HepG2 (cell line): ENCODE results near the gene PCBP4. TPM values are rescaled to one million over a fixed set of nuclear protein-coding genes. Genes with fewer than 3 reads are reported as not detected.
A peak's percentile ranks its signal among the peaks of the same experiment; 100 is the strongest.

ENCODE experiments used
- CEBPG ChIP-seq: IDR thresholded peaks from 2 replicates; pipeline ENCODE4 v1.6.1; 2016
- DNMT3B ChIP-seq: conservative IDR thresholded peaks from 2 replicates; pipeline ENCODE4 v1.6.1; 2016; ENCODE audit warnings: missing biosample characterization, control low read depth
- IKZF5 ChIP-seq: IDR thresholded peaks from 2 replicates; pipeline ENCODE4 v1.6.1; 2018; ENCODE audit warnings: missing genetic modification reagents, mild to moderate bottlenecking, missing compliant biosample characterization
- JUND ChIP-seq: sonication (generic); formaldehyde crosslinking; IDR thresholded peaks from 2 replicates; pipeline ENCODE4 v1.8.0; 2022; ENCODE audit warnings: mild to moderate bottlenecking, missing genetic modification reagents
- KDM5B ChIP-seq: sonication (generic); formaldehyde crosslinking; IDR thresholded peaks from 2 replicates; pipeline ENCODE4 v1.4.0; 2020; ENCODE audit warnings: missing genetic modification reagents, mild to moderate bottlenecking, borderline replicate concordance
- POLR2A ChIP-seq, 2 experiments: IDR thresholded peaks; 2 replicates each; pipeline ENCODE4 v1.6.1; 2011; ENCODE audit warnings: low read depth in 2 of 2, low read length in 2 of 2, mild to moderate bottlenecking in 1 of 2, moderate library complexity in 1 of 2; ENCODE audit not compliant: insufficient read depth in 1 of 2
- POLR2AphosphoS5 ChIP-seq: IDR thresholded peaks from 2 replicates; pipeline ENCODE4 v1.6.1; 2012; ENCODE audit warnings: low read depth, low read length
- TOE1 ChIP-seq: sonication (generic); formaldehyde crosslinking; IDR thresholded peaks from 2 replicates; pipeline ENCODE4 v1.4.0; 2020; ENCODE audit warnings: mild to moderate bottlenecking, missing genetic modification reagents
- ZBTB4 ChIP-seq: sonication (generic); formaldehyde crosslinking; IDR thresholded peaks from 2 replicates; pipeline ENCODE4 v1.4.0; 2020; ENCODE audit warnings: missing genetic modification reagents, mild to moderate bottlenecking, borderline replicate concordance
- ZFP36L1 ChIP-seq: sonication (generic); formaldehyde crosslinking; IDR thresholded peaks from 2 replicates; pipeline ENCODE4 v1.8.0; 2022; ENCODE audit warnings: mild to moderate bottlenecking, missing genetic modification reagents, moderate library complexity
- ZFP36L2 ChIP-seq: sonication (generic); formaldehyde crosslinking; IDR thresholded peaks from 2 replicates; pipeline ENCODE4 v1.4.0; 2020; ENCODE audit warnings: missing genetic modification reagents
- ZKSCAN1 ChIP-seq: fragments of 150-350 bp; IDR thresholded peaks from 2 replicates; pipeline ENCODE4 v1.6.1; 2014; ENCODE audit warnings: low read length
- ZNF530 ChIP-seq: sonication (generic); formaldehyde crosslinking; IDR thresholded peaks from 2 replicates; pipeline ENCODE4 v1.5.0; 2020; ENCODE audit warnings: low read depth, mild to moderate bottlenecking, missing genetic modification reagents
- ZNF574 ChIP-seq: sonication (generic); formaldehyde crosslinking; IDR thresholded peaks from 2 replicates; pipeline ENCODE4 v1.4.0; 2020; ENCODE audit warnings: missing genetic modification reagents
- ZNF773 ChIP-seq: sonication (generic); formaldehyde crosslinking; IDR thresholded peaks from 2 replicates; pipeline ENCODE4 v1.4.0; 2020; ENCODE audit warnings: missing genetic modification reagents, borderline replicate concordance
- polyA plus RNA-seq, 8 experiments: library from polyadenylated mRNA; depleted of rRNA in 3 of 8; stranded (reverse) in 7 of 8; unstranded in 1 of 8; fragments of >200 nt; fragmentation: Illumina TruSeq in 4 of 8; extraction: Trizol in 4 of 8; gene quantifications; 2 replicates each; pipeline versions ENCODE4 v1.2.1 to v1.2.3, GENCODE V29; 2011 to 2016; ENCODE audit warnings: low read depth in 4 of 8, missing spikeins in 1 of 8, mixed read lengths in 1 of 8; ENCODE audit not compliant: insufficient read depth in 1 of 8
- total RNA-seq, 5 experiments: library from RNA; depleted of rRNA; stranded (reverse); fragments of >200 nt; fragmentation: Illumina TruSeq; extraction: Trizol; gene quantifications; 2 replicates each; pipeline ENCODE4 v1.2.3, GENCODE V29; 2016; ENCODE audit warnings: low read depth in 1 of 5
- TF ChIP-seq, protein P1 (sequence below): sonication (generic); formaldehyde crosslinking; IDR thresholded peaks from 2 replicates; pipeline ENCODE4 v1.8.0; 2022; ENCODE audit warnings: missing genetic modification reagents, mild to moderate bottlenecking, inconsistent platforms, borderline replicate concordance
- TF ChIP-seq, protein P2 (sequence below): sonication (generic); formaldehyde crosslinking; IDR thresholded peaks from 2 replicates; pipeline ENCODE4 v1.9.0; 2021; ENCODE audit warnings: missing genetic modification reagents, borderline replicate concordance
- TF ChIP-seq, protein P3 (sequence below): IDR thresholded peaks from 2 replicates; pipeline ENCODE4 v1.6.1; 2018; ENCODE audit warnings: missing genetic modification reagents

The PCBP4 gene
- total and polyA plus RNA-seq, 2 of the 13 experiments (the other 11 are each of a cell fraction or from before 2014, with no cell fraction given), result 36.8 to 51.3 TPM

DNA sequence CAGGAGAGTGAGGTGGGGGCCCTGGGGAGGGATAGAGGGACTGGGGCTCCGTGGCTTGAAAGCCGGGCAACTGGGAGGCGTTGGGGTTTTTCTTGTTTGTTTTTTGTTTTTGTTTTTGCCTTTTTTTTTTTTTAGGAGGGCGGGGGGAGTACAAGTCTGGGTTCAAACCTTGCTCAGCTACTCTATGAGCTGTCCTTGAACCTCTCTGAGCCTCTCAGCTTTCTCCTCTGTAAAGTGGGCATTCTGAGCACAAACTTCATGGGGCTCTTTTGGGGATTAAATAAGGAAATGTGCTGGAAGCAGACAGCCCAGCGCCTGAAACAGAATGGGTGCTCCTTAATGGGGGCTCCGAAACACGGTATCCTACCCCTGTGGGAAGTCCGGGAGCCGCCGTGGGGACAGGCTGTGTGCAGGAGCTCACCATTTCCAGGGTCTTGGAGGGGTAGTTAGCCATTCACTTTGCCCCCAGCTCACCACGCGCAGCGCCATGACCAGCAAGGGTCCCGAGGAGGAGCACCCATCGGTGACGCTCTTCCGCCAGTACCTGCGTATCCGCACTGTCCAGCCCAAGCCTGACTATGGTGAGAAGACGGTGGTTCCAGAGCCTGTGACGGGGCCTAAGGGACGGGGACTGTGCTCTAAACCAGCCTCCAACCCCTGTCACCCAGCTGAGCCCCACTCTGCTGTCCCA lies 16.5 kb upstream of the PCBP4 start (continued):
- TF ChIP-seq ZBTB4 (CRISPR knock-in tag) (peak; percentile 47; the same call in 1 of the 2 replicates), CEBPG (no peak), ZNF574 (CRISPR knock-in tag) (no peak), IKZF5 (CRISPR knock-in tag) (no peak), POLR2AphosphoS5 (no peak), POLR2A (IDR thresholded peaks at IDR 0.05; ENCODE audit: insufficient read depth in 1 of 2, low read depth in 2 of 2, low read length in 2 of 2) (peak in 1 of 2 experiments; percentile 83; a peak in 2 of 4 replicates), ZNF773 (0 out of 2 replicates have a peak, but pooled peaks have one; percentile 3), TOE1 (CRISPR knock-in tag) (0 out of 2 replicates have a peak, but pooled peaks have one; percentile 13), ZNF530 (CRISPR knock-in tag) (no peak), ZFP36L2 (CRISPR knock-in tag) (no peak), ZFP36L1 (CRISPR knock-in tag) (no peak), JUND (CRISPR knock-in tag) (no peak), KDM5B (no peak), DNMT3B (CRISPR knock-in tag) (no peak), ZKSCAN1 (no peak)
- TF ChIP-seq, protein P1, sequence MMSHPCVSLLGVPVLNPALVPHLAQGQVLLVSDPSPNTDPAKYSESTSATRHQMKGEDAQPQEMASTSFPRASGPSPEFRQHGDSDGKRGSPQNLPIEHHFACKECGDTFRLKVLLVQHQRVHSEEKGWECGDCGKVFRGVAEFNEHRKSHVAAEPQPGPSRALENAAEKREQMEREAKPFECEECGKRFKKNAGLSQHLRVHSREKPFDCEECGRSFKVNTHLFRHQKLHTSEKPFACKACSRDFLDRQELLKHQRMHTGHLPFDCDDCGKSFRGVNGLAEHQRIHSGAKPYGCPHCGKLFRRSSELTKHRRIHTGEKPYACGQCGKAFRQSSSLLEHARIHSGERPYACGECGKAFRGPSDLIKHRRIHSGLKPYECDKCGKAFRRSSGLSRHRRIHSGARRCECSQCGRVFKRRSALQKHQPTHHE, result no peak
- TF ChIP-seq, protein P2, sequence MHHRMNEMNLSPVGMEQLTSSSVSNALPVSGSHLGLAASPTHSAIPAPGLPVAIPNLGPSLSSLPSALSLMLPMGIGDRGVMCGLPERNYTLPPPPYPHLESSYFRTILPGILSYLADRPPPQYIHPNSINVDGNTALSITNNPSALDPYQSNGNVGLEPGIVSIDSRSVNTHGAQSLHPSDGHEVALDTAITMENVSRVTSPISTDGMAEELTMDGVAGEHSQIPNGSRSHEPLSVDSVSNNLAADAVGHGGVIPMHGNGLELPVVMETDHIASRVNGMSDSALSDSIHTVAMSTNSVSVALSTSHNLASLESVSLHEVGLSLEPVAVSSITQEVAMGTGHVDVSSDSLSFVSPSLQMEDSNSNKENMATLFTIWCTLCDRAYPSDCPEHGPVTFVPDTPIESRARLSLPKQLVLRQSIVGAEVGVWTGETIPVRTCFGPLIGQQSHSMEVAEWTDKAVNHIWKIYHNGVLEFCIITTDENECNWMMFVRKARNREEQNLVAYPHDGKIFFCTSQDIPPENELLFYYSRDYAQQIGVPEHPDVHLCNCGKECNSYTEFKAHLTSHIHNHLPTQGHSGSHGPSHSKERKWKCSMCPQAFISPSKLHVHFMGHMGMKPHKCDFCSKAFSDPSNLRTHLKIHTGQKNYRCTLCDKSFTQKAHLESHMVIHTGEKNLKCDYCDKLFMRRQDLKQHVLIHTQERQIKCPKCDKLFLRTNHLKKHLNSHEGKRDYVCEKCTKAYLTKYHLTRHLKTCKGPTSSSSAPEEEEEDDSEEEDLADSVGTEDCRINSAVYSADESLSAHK (CRISPR knock-in tag), result no peak
- TF ChIP-seq, protein P3, sequence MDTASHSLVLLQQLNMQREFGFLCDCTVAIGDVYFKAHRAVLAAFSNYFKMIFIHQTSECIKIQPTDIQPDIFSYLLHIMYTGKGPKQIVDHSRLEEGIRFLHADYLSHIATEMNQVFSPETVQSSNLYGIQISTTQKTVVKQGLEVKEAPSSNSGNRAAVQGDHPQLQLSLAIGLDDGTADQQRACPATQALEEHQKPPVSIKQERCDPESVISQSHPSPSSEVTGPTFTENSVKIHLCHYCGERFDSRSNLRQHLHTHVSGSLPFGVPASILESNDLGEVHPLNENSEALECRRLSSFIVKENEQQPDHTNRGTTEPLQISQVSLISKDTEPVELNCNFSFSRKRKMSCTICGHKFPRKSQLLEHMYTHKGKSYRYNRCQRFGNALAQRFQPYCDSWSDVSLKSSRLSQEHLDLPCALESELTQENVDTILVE, result no peak
